Hindlimb muscle (tissue), 1 donor: ENCODE data around the gene GH2. TPM values are rescaled to one million over a fixed set of nuclear protein-coding genes. Genes with fewer than 3 reads are reported as not detected.
"Not testable (repeated sequence)": the region's sequence is repeated elsewhere in the genome, so short reads cannot be mapped to it uniquely, and the experiment has no call there.

Experiments used
- DNase-seq: peaks from one replicate; pipeline ENCODE4 v3.0.0-alpha.2; 2013
- polyA plus RNA-seq: library from polyadenylated mRNA; unstranded; fragments of 120-200 nt; gene quantifications from one replicate; pipeline ENCODE4 v1.2.1, GENCODE V29; 2013; ENCODE audit not compliant: insufficient read length

GH2 gene
- not detected for polyA plus RNA-seq

GRCh38 chr17:63881935-63882601, at the start of gene GH2:
GH2 (minus strand) TSS chr17:63881944; CDS start chr17:63881801, 143 bp downstream.
- DNase-seq: peak; percentile 29

- DNase-seq: no peak
Observed at GRCh38 chr17:63930951-63931575, 49.3 kb upstream of the GH2 start.

DNA sequence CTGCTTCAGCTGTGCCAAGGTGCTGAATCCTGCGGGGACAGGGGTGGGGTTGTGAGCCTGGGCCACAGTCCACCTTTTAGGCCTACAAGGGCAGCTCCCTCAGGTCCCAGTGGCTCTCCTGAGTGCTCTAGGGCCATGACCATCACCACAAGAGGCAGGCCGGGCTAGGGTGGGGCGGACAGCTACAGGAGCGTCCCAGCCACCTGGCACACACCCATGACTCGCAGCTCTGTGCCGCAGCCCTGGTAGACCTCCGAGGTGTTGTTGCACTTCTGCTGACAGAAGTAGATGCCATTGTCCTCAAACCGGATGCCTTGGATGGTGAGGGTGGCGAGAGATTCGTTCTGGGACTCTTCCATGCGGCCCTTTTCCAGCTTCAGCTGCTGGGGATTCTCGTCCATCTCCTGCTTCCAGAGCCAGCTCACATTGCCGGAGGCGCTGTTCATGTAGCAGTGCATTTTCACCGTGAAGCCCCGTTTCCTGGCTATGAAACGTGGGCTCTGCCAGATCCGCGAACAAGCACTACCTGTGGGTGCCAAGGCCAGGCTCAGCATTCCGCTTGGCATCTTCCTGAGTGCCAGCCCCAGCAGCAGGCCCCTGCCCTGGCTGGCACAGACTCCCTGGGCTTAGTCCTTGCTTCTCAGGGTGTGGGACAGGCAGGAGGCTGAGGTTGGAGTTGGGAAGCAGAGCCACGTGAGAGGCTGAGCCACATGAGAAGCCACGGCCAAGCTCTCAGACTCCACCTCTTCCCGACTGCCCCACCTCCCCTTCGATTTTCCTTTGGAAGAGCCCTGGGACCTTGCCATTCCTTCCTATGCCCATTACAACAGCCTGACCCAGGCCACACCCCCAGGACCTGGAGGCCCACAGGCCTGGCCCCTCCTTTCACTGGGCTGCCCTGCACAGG, 48.4 kb upstream of the GH2 start:
- DNase-seq: no peak

DNA sequence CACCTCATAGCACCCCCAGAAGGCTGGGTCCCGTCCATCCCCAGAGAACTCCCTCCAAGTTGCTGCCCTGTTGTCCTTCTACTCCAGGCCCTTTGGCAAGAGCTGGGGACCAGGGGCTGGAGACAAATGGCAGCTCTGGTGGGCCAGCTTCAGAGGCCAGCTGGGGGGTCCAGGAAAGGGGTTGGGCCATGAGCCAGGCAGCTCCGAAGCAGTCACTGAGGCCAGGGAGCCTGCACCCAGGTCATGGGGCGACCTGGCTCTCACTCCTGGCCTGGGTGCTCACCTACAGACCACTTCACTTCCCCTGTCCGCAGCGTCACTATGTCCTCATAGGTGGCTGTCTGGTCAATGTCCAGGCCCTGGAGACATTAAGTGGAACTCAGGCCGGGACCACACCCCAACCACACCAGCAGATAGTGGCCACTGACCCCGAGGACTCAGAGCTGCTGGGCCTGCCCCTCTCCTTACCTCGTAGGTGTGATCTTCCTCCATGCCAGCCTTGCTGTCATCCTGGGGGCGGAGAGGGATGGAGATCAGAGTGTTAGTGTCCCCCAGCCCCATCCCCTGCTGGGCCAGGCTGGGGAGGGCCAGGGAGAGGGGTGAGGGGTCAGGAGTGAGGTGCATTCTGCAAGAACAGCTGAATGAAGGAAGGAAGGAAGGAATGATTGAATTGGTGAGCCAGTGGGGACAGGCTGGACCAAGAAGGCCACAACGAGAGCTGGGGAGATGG, 47.4 kb upstream of the GH2 start:
- no peak for DNase-seq

- no peak for DNase-seq
Observed at GRCh38 chr17:63928172-63928666, 46.5 kb upstream of the GH2 start.

- DNase-seq: no peak
Observed at GRCh38 chr17:63927464-63928171, 45.9 kb upstream of the GH2 start.

GRCh38 chr17:63926164-63926563, 44.4 kb upstream of the GH2 start:
- no peak for DNase-seq

DNA sequence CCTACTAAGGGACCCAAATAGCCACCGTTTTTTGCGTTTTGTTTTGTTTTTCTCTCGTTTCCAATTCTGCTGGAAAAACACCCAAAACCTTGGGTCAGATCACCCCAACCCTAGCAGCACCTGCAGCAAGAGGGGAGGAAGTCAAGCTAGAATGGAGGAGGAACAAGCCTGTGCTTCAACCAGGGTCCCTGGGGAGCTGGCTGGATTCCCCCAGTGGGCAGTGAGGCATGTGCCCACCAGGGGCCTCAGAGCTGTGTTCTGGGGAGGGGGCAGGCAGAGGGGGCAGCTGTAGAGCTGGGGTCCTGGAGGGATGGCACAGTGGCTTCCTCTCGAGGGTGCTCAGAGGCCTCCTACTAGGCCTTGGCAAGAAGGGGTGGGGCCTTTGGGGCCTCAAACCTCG, 43.9 kb upstream of the GH2 start:
- DNase-seq: no peak

GRCh38 chr17:63922402-63922801, 40.7 kb upstream of the GH2 start:
- not testable (repeated sequence) for DNase-seq

- not testable (repeated sequence) for DNase-seq
Observed at GRCh38 chr17:63920779-63921178, 39.0 kb upstream of the GH2 start.

DNA sequence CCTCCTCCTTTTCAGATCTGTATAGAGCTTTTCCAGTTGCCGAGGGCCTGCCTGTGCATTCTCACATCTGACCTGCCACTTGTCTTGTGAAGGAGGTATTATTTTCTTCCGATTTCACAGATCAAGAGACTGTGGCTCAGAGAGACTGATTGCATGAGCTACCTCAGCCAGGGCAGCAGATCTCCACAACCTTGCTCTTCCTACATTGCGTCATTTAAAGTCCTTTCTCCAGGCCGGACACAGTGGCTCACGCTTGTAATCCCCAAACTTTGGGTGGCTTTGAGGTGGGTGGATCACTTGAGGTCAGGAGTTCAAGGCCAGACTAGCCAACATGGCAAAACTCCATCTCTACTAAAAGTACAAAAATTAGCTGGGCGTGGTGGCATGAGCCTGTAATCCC, 38.3 kb upstream of the GH2 start:
- DNase-seq: not testable (repeated sequence)

- peak; percentile 54 for DNase-seq
Observed at GRCh38 chr17:63919311-63919723, 37.6 kb upstream of the GH2 start.

DNA sequence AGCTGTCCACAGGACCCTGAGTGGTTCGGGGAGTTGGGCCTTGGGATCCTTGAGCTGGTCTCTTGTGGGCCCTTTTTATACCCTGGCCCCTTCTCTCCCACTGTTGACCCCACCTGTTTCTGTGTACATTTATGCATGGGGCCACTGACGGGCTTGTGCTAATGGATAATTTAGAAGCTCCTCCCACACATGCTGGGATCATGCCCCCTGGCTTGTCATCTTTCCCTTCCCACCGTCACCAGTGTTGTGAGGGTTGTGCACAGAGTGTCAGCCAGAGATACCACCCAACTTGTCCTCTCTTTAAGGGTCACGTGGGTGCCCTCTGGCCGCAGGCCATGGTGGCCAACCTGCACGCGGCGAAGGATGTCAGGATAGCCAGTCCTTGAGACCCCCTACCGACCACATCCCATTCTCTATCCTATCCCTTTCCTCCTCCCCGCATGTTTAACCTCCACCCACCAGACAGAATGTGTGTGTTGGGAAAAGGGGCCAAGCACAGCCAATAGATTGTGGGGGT, 37.1 kb upstream of the GH2 start, which contains the start of gene GH1:
GH1 (minus strand) TSS at position 51 of the 517 bp plus-strand sequence. CDS start 63 bp downstream, outside the sequence.
- DNase-seq: not testable (repeated sequence)

DNA sequence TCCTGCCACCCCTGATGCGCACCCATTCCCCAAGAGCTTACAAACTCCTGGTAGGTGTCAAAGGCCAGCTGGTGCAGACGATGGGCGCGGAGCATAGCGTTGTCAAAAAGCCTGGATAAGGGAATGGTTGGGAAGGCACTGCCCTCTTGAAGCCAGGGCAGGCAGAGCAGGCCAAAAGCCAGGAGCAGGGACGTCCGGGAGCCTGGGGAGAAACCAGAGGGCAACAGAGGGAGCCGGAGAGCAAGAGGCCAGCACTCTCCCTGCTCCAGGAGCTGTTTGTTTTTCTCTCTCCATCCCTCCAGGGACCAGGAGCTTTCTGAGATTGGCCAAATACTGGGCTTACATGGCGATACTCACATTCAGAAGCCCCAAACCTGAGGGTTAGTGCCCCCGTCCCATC, 36.6 kb upstream of the GH2 start:
- no peak for DNase-seq

GRCh38 chr17:63917646-63918045, 35.9 kb upstream of the GH2 start:
- DNase-seq: no peak

DNA sequence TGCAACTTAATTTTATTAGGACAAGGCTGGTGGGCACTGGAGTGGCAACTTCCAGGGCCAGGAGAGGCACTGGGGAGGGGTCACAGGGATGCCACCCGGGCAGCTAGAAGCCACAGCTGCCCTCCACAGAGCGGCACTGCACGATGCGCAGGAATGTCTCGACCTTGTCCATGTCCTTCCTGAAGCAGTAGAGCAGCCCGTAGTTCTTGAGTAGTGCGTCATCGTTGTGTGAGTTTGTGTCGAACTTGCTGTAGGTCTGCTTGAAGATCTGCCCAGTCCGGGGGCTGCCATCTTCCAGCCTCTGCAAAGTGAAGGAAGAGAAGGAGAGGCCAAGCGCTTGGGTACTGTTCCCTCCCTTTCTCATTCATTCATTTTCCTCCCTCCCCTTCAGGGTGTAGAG, 35.5 kb upstream of the GH2 start:
- not testable (repeated sequence) for DNase-seq

DNA sequence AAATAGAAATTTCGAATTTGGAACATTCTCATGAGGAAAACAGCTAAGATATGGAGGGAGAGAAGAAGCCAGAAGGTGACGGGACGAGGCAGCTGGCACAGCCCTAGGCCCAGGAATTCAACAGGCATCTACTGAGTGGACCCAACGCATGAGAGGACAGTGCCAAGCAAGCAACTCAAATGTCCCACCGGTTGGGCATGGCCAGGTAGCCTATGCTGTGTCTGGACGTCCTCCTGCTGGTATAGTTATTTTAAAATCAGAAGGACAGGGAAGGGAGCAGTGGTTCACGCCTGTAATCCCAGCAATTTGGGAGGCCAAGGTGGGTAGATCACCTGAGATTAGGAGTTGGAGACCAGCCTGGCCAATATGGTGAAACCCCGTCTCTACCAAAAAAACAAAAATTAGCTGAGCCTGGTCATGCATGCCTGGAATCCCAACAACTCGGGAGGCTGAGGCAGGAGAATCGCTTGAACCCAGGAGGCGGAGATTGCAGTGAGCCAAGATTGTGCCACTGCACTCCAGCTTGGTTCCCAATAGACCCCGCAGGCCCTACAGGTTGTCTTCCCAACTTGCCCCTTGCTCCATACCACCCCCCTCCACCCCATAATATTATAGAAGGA, 34.9 kb upstream of the GH2 start:
- no peak for DNase-seq

GRCh38 chr17:63915753-63916152, 34.0 kb upstream of the GH2 start:
- DNase-seq: not testable (repeated sequence)

GRCh38 chr17:63914471-63914870, 32.7 kb upstream of the GH2 start:
- no peak for DNase-seq

- DNase-seq: no peak
Observed at GRCh38 chr17:63911657-63912100, 29.9 kb upstream of the GH2 start.
